ENCODE measurements around the gene NCBP3. TPM values are rescaled to one million over a fixed set of nuclear protein-coding genes. Genes with fewer than 3 reads are reported as not detected.
A peak's percentile ranks its signal among the peaks of the same experiment; 100 is the strongest.

Gene NCBP3
- total and polyA plus RNA-seq, 2 of the 8 experiments (the other 6 are each of a cell fraction or from before 2014, with no cell fraction given), result 19.6 to 46.1 TPM

DNA sequence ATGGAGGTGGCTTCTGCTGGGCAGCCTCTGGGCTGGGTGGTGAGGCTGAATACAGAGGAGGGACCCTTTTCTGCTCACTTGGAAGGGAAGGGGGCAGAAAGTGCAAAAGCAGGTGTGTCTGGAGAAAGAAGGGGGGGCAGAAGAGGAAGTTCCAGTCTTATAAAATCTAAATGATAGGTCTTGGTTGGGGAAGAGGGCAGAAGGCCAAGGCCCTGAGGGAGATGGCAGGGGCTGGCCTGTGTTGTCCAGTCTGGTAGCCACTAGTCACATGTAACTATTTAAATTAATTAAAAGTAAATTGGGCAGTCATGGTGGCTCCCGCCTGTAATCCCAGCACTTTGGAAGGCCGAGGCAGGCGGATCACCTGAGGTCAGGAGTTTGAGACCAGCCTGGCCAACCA lies 49.3 kb upstream of the NCBP3 start:
- no peak overlapping the region for H2BK5ac ChIP-seq (ENCODE audit: low read depth, low read length)
- H4K20me1 ChIP-seq (replicated peaks in 1 of 2; ENCODE audit: control insufficient read depth in 1 of 2, insufficient read depth in 2 of 2, low read length in 2 of 2), result peaks cover 2 to 8% of the 10 kb centered on the region in 2 experiments
- no peak overlapping the region for H2BK120ac ChIP-seq (replicated peaks; ENCODE audit: low read depth, low read length)
- H3K9ac ChIP-seq (replicated peaks in 1 of 4; ENCODE audit: extremely low read depth in 1 of 4, low read depth in 3 of 4, low read length in 3 of 4), result no peak overlapping the region
- H2BK15ac ChIP-seq (ENCODE audit: low read length), result 0 out of 2 replicates have a peak overlapping the region, but pooled peaks have one; percentile 61
- H3K27me3 ChIP-seq (replicated peaks in 1 of 4; ENCODE audit: control insufficient read depth in 3 of 4, extremely low read depth in 1 of 4, insufficient read depth in 3 of 4, low read length in 3 of 4), result peaks cover 0 to 6% (median 1%) of the 10 kb centered on the region in 4 experiments; a peak in 3 of 7 replicates
- no peak overlapping the region for H3K14ac ChIP-seq (ENCODE audit: insufficient read length)
- H3K79me2 ChIP-seq (ENCODE audit: control insufficient read depth in 1 of 2, insufficient read depth in 2 of 2, low read length in 2 of 2), result no peaks in the 10 kb centered on the region
- H2AFZ ChIP-seq (ENCODE audit: low read length), result no peak overlapping the region
- H3K4me1 ChIP-seq (replicated peaks in 1 of 4; ENCODE audit: control insufficient read depth in 3 of 4, insufficient read depth in 4 of 4, low read length in 3 of 4), result peaks cover 6 to 20% (median 15%) of the 10 kb centered on the region in 4 experiments
- CTCF ChIA-PET (ENCODE audit: partially characterized antibody), result interaction anchor here (0.6 to 3.8 kb wide), 7 partner anchors 9 to 177 kb away, joined by 4 to 17 read pairs (median 6); no protein-coding TSS in a partner anchor
- no peak overlapping the region for H3K56ac ChIP-seq (replicated peaks; ENCODE audit: insufficient read length, low read depth, low read length)
- no peak overlapping the region for H3K23ac ChIP-seq (ENCODE audit: insufficient read length)
- H3K4me3 ChIP-seq (ENCODE audit: extremely low read depth in 1 of 4, insufficient read depth in 2 of 4, low read depth in 3 of 4, low read length in 4 of 4), result no peak overlapping the region
- no peak overlapping the region for H3K4me2 ChIP-seq (ENCODE audit: insufficient read depth in 1 of 2, low read depth in 2 of 2, low read length in 2 of 2)
- no peak overlapping the region for H2AK5ac ChIP-seq (ENCODE audit: low read depth, low read length)
- POLR2A ChIA-PET (ENCODE audit: partially characterized antibody), result interaction anchor here (0.6 to 3.5 kb wide), 2 partner anchors 8 to 66 kb away, joined by 4 to 22 read pairs; no protein-coding TSS in a partner anchor
- peak overlapping the region; percentile 80; the same call in 1 of the 2 replicates for H2BK12ac ChIP-seq (ENCODE audit: low read depth, low read length)
- no peak overlapping the region for H4K5ac ChIP-seq (ENCODE audit: insufficient read length, low read depth, low read length)
- no peak overlapping the region for H3K4ac ChIP-seq (replicated peaks; ENCODE audit: insufficient read length, low read depth, low read length)
- H4K91ac ChIP-seq (replicated peaks; ENCODE audit: insufficient read length, low read length), result no peak overlapping the region
- H3K36me3 ChIP-seq (ENCODE audit: control insufficient read depth in 2 of 4, insufficient read depth in 4 of 4, low read length in 3 of 4), result no peaks in the 10 kb centered on the region
- peaks cover 4% of the 10 kb centered on the region; the same call in 1 of the 2 replicates for H3K79me1 ChIP-seq (ENCODE audit: low read depth, low read length)
- no peaks in the 10 kb centered on the region for H3K9me3 ChIP-seq (ENCODE audit: insufficient read depth in 2 of 2, low read depth in 1 of 2, low read length in 1 of 2)
- no peak overlapping the region for H3K27ac ChIP-seq (ENCODE audit: low read depth, low read length)
- 97% methylated on average over 3 of the region's 3 CpGs; no CpG with 5 or more reads in 1 of the 2 experiments for WGBS, 2 experiments (ENCODE audit: extremely low coverage in 1 of 2, insufficient coverage in 1 of 2, insufficient read length in 1 of 2, insufficient replicate concordance in 2 of 2, low coverage in 1 of 2, low lambda C conversion rate in 2 of 2, missing lambda C conversion rate in 1 of 2)
- H3K23me2 ChIP-seq (ENCODE audit: low read depth, low read length), result peaks cover 15% of the 10 kb centered on the region; the same call in 1 of the 2 replicates
- FAIRE-seq (no peak), DNase-seq (ENCODE audit: low read depth in 1 of 2, low spot score in 2 of 2) (no peak)
- H2BK20ac ChIP-seq (ENCODE audit: low read length), result no peak overlapping the region
- H4K8ac ChIP-seq (ENCODE audit: extremely low read depth, insufficient read depth, low read length), result no peak overlapping the region
- no peak overlapping the region for H3K18ac ChIP-seq (ENCODE audit: extremely low read depth, low read length)
- TF ChIP-seq CBX8 (IDR thresholded peaks at IDR 0.05; ENCODE audit: borderline replicate concordance, low read depth, low read length), result no peak
- TF ChIP-seq, protein P1, sequence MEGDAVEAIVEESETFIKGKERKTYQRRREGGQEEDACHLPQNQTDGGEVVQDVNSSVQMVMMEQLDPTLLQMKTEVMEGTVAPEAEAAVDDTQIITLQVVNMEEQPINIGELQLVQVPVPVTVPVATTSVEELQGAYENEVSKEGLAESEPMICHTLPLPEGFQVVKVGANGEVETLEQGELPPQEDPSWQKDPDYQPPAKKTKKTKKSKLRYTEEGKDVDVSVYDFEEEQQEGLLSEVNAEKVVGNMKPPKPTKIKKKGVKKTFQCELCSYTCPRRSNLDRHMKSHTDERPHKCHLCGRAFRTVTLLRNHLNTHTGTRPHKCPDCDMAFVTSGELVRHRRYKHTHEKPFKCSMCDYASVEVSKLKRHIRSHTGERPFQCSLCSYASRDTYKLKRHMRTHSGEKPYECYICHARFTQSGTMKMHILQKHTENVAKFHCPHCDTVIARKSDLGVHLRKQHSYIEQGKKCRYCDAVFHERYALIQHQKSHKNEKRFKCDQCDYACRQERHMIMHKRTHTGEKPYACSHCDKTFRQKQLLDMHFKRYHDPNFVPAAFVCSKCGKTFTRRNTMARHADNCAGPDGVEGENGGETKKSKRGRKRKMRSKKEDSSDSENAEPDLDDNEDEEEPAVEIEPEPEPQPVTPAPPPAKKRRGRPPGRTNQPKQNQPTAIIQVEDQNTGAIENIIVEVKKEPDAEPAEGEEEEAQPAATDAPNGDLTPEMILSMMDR (IDR thresholded peaks at IDR 0.05; ENCODE audit: control extremely low read depth in 1 of 3, insufficient read depth in 1 of 3, low read depth in 1 of 3, low read length in 3 of 3), result no peak
- TF ChIP-seq SP1 (IDR thresholded peaks at IDR 0.05; ENCODE audit: low read depth, low read length), result no peak
- TF ChIP-seq POU5F1 (IDR thresholded peaks at IDR 0.05; ENCODE audit: low read depth, low read length), result no peak
- no peak for TF ChIP-seq RXRA (IDR thresholded peaks at IDR 0.05; ENCODE audit: insufficient read depth, low read depth, low read length)
- TF ChIP-seq EGR1 (IDR thresholded peaks at IDR 0.05; ENCODE audit: borderline replicate concordance, low read depth, low read length), result no peak
- no peak for TF ChIP-seq MAFK (IDR thresholded peaks at IDR 0.05; ENCODE audit: low read depth, low read length)
- no peak for TF ChIP-seq TCF12 (IDR thresholded peaks at IDR 0.05; ENCODE audit: low read depth, low read length)
- TF ChIP-seq, protein P2, sequence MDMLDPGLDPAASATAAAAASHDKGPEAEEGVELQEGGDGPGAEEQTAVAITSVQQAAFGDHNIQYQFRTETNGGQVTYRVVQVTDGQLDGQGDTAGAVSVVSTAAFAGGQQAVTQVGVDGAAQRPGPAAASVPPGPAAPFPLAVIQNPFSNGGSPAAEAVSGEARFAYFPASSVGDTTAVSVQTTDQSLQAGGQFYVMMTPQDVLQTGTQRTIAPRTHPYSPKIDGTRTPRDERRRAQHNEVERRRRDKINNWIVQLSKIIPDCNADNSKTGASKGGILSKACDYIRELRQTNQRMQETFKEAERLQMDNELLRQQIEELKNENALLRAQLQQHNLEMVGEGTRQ (IDR thresholded peaks at IDR 0.05; ENCODE audit: low read length), result no peak
- no peak for TF ChIP-seq POLR2AphosphoS5 (IDR thresholded peaks at IDR 0.05; ENCODE audit: low read depth, low read length)
- TF ChIP-seq TBP (IDR thresholded peaks at IDR 0.05; ENCODE audit: low read depth, low read length), result no peak
